ENCODE data around the gene SHB. TPM values are rescaled to one million over a fixed set of nuclear protein-coding genes. Genes with fewer than 3 reads are reported as not detected.

The SHB gene
- polyA plus RNA-seq (2012; ENCODE audit: insufficient read length, low read depth) = 22.1 TPM

- TF ChIP-seq POLR2AphosphoS5 (IDR thresholded peaks at IDR 0.05; ENCODE audit: low read depth, low read length) = 0 out of 2 replicates have a peak, but pooled peaks have one; percentile 43
- no peak for TF ChIP-seq FOXP2 (optimal IDR thresholded peaks at IDR 0.05; ENCODE audit: borderline replicate concordance, extremely low read depth, extremely low read length, insufficient read depth)
- TF ChIP-seq TAF1 (IDR thresholded peaks at IDR 0.05; ENCODE audit: borderline replicate concordance, insufficient read depth, low read length) = 0 out of 2 replicates have a peak, but pooled peaks have one; percentile 42
- TF ChIP-seq REST (IDR thresholded peaks at IDR 0.05; ENCODE audit: insufficient read depth in 1 of 2, low read depth in 2 of 2, low read length in 2 of 2) = no peak
- TF ChIP-seq SIN3A (IDR thresholded peaks at IDR 0.05; ENCODE audit: borderline replicate concordance, insufficient read depth, low read length) = no peak
Observed at GRCh38 chr9:38068701-38069628, at the start of gene SHB. Gene SHB (minus strand): TSS chr9:38069227. CDS start chr9:38068645, 582 bp downstream.

- TF ChIP-seq REST (IDR thresholded peaks at IDR 0.05; ENCODE audit: insufficient read depth in 1 of 2, low read depth in 2 of 2, low read length in 2 of 2) (no peak), POLR2AphosphoS5 (IDR thresholded peaks at IDR 0.05; ENCODE audit: low read depth, low read length) (no peak), SIN3A (IDR thresholded peaks at IDR 0.05; ENCODE audit: borderline replicate concordance, insufficient read depth, low read length) (no peak)
Observed at GRCh38 chr9:38117651-38118050, 48.6 kb upstream of the SHB start.

- no peak for TF ChIP-seq TAF1 (IDR thresholded peaks at IDR 0.05; ENCODE audit: borderline replicate concordance, insufficient read depth, low read length)
- no peak for TF ChIP-seq SIN3A (IDR thresholded peaks at IDR 0.05; ENCODE audit: borderline replicate concordance, insufficient read depth, low read length)
- no peak for TF ChIP-seq REST (IDR thresholded peaks at IDR 0.05; ENCODE audit: insufficient read depth in 1 of 2, low read depth in 2 of 2, low read length in 2 of 2)
- no peak for TF ChIP-seq POLR2AphosphoS5 (IDR thresholded peaks at IDR 0.05; ENCODE audit: low read depth, low read length)
- no peak for TF ChIP-seq FOXP2 (optimal IDR thresholded peaks at IDR 0.05; ENCODE audit: borderline replicate concordance, extremely low read depth, extremely low read length, insufficient read depth)
Observed at GRCh38 chr9:38114905-38115304, 45.9 kb upstream of the SHB start.

GRCh38 chr9:38112456-38112855 is 43.4 kb upstream of the SHB start:
- TF ChIP-seq POLR2AphosphoS5 (IDR thresholded peaks at IDR 0.05; ENCODE audit: low read depth, low read length) = no peak
- no peak for TF ChIP-seq REST (IDR thresholded peaks at IDR 0.05; ENCODE audit: insufficient read depth in 1 of 2, low read depth in 2 of 2, low read length in 2 of 2)
- TF ChIP-seq TAF1 (IDR thresholded peaks at IDR 0.05; ENCODE audit: borderline replicate concordance, insufficient read depth, low read length) = no peak
- no peak for TF ChIP-seq FOXP2 (optimal IDR thresholded peaks at IDR 0.05; ENCODE audit: borderline replicate concordance, extremely low read depth, extremely low read length, insufficient read depth)
- TF ChIP-seq SIN3A (IDR thresholded peaks at IDR 0.05; ENCODE audit: borderline replicate concordance, insufficient read depth, low read length) = no peak
